ENCODE measurements around the gene BACE1-AS.

- TF ChIP-seq POLR2A (IDR thresholded peaks at IDR 0.05): no peak
- TF ChIP-seq CTCF (IDR thresholded peaks at IDR 0.05): no peak
Measured at GRCh38 chr11:117333917-117334316, 42.8 kb downstream of the BACE1-AS start.
